SKM-1 treated with dmso at 0.1 percent for 144 hours (cell line): Measurements from ENCODE around the gene FOXD4L1.
"Not testable (repeated sequence)": the region's sequence is repeated elsewhere in the genome, so short reads cannot be mapped to it uniquely, and the experiment has no call there.

ENCODE experiments used
- DNase-seq: peaks from one replicate; lab custom pipeline; 2025; ENCODE audit not compliant: unreplicated experiment; lab: John Stamatoyannopoulos, UW

Gene FOXD4L1

DNA sequence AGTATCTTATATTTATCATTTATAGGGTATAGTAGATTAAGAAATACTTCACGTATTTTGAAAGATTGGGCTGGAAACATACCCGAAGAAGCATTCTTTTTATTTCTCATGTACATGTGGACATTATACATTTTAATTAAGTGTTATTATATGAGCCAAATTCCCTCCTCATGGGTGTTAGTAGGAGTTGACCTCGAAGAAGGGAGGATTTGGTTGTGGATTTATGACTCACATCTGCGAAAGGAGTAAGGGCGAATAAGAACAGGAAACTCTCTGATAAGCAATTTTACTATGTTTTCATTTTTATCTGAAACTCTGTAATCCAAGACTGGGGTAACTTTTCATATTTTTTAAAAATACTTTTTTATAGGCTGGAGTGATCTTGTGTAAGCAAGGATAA is 23.0 kb downstream of the FOXD4L1 start:
- not testable (repeated sequence) for DNase-seq

DNA sequence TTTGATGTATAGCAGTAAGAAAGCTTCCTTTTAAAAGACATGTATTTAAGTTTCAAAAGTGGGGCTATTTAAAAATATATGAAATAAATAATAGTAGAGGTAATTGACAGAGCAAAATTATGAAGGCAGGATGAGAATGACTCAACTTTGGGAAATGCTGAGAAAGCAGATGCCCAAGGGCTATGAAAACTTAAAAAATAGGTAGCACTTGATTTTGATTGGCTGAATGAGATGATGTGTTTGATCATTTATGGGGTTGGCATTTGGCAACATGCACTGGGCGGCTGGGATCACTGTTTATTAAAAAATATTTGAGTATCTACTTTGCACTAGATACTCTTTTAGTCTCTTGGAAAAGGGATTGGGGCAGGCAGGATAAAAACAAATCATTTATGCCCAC is 26.5 kb downstream of the FOXD4L1 start:
- not testable (repeated sequence) for DNase-seq

DNA sequence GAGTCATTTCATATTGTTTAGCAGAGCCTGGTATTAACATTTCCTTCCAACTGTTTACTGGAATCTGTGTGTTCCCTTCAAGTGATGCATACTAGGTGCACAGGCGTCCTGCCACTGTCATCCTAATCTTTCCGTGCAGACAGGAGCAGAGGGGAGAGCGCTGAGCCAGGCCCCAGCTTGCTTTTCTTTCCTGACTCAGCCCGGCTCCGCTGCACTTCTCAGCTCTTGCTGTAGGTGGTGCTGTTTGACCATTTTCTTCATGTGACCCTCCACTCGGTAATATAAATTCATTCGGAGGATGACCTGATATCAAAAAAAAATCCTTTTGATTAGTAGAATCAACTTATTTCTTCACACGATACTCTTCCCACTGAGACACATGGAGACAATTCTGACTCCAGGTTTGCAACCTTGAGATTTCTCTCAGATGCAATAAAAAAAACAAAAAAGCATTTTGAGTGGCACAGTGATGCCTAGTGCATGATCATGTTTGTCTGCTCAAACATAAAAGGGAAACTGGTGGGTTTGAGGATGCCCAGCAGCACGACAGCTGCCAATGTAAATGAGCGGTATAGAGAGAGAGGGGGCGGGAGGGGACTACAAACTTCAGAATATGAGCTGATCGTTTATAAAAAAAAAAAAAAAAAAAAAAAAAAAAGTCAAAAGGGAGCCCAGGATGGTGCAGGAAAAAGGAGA is 29.0 kb downstream of the FOXD4L1 start:
- not testable (repeated sequence) for DNase-seq

DNA sequence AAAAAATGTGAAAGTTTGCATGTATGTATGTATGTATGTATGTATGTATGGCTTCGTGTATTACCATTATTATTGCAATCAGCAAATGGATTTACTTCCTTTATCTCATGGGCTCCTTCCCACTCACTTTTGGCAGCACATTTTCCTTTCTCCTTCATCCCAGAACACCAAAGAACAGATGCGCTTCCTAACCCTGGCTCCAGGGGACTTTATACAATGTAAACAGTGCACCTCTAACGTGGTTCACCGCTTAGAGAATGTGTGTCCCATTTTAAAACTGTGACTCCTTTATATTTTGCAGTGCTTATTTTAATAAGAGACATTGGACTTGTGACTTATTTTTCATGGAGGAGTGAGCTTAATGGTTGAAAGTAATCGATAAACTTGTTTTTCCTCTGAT is 29.7 kb downstream of the FOXD4L1 start:
- not testable (repeated sequence) for DNase-seq

DNA sequence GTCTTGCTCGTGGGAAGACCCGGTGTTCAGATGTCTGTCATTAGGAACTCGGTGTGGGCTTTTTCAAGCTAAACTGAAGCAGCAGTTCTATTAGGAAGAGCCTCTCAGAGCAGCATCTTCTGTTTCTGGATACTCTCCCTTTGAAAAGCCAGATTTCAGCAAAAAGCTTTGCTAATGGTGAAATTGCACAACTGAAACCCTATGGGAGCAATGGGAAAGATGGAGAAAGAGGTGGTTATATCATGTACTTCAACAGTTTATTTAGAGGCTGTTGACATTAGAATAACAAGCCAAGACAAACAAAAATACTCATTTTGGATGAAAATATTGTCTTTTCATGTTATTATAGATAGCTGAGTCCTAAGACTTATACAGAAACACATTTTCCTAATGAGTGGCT is 30.4 kb downstream of the FOXD4L1 start:
- DNase-seq = not testable (repeated sequence)

DNA sequence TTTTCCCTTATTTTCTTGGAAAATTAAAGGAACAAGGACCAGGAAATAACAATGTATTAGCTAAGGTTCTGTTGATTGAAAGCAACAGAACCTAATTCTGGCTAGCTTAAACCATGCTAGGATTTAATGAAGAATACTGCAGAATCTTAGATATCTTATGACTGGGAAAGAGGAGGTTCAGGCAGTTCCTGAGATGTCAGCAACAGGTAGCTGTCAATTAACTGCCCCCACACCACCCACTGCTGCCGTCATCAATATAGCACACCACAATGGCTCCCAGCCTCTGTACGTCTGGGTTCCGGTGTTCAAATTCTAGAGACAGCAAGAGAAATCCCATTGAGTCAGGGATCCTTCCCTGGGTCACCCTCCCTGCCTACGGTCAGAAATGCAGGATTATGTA is 34.5 kb downstream of the FOXD4L1 start:
- not testable (repeated sequence) for DNase-seq

DNA sequence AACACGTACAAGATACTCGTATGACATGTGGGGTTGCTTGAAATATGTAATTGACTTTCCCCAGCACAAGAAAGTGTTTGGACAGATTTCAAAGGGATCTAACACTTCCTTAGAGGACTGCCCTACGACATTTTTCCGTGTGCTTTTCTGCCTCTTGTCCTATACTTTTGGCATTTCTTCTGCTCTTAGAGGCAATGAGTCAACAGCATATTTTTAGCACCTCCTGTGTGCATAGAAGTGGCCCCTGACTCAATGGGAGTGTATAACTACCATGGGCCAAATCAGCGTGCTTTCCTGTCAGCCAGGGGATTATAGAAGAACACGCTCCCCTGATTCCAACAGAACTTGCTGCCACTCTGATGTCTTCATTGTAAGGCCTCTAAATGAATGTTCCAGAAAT is 38.1 kb downstream of the FOXD4L1 start:
- not testable (repeated sequence) for DNase-seq

DNA sequence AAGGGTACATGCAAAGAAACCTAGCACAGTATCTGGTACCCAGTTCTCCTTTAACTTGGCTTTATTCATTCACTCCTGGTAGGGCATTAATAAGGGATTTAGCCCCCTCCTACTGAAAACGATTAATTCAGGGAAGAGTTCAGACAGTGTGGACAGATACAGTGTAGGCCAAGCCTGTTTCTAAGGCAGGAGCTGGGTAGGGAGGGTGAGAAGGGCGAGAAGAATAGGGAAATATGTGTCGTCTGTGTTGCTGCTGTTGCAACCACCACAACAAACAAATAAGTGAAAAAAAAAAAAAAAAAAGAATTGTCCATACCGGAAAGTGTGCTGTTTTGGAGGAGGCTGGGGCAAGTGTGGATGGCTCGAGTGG is 42.4 kb downstream of the FOXD4L1 start:
- DNase-seq = not testable (repeated sequence)

DNA sequence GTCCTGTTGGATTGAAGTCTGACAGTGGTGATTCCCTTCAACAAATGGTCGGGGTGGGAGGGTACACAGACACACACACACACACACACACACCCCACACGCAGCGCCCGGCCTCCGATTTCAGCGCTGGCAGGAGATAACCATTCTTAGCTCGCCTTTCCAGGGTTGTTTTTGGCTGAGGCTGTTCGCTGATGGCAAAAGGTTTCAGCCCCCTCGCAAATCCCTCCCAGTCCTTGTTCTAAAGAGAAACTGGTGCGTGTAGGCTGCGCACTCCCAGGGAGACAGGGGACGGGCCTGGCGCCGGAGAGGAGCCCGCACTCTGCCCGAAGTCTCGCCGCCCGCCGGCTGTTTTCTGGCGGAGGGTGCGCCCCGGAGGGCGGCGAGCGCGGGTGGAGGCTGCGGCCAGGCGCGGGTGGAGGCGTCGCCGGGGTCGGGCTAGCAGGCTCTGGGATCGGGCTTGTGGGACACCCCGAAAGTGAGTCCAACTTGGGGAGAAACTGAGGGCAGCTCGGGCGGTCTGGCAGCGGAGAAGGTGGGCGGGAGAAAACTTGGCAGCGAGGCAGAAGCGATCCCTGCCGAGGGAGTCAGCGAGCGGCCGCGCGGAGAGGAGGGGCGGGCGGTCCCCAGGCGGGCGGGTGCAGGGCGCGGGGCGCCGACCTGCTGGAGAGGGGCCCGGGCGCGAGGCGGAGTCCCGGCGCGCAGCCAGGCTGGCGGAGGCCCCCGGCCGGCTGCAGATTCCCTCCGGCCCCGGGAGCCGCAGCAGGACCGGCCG is 42.9 kb downstream of the FOXD4L1 start:
- DNase-seq = not testable (repeated sequence)

DNA sequence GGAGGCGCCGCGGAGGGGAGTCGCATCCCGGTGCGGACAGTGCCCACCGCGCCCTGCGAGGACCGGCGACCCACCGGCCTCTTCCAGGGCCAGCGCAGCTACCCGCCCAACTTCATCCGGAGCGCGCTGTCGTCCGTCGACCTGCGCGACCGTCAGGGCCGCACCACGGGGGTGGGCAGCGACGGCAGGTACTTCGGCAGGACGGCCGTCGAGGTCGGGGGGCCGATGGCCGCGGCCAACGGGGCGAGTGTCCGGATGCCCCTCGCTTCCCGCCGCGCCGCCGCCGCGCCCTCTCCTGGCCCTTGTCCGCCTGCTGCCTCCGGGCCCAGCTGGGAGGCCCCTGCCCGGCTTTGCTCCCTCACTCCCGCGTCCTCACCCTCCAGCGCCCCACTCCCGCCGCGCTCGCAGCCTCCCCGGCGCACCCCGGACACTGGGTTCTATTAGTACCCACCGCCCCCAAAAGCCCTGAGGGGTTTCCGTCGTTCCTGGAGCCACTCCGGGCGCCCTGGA is 43.6 kb downstream of the FOXD4L1 start:
- DNase-seq = not testable (repeated sequence)

DNA sequence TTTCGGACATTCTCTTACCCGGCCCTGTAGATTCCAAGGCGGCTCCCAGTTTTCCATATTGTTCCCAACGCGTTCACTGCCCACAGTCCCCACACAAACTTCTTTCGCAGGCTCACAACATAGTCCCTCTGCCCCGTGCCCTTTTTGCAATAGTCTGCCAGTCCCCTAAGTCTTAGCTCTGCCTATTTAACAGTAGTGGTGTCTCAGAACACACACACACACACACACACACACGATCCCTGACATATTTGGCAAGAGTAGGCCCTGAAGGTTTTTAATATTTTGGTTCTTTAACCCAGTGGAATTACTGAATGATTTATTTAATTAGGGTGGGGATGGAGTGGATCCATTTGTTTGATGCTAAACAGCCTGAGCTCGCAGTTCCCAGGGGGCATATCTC is 44.1 kb downstream of the FOXD4L1 start:
- DNase-seq = not testable (repeated sequence)
